ENCODE results near the gene TUBGCP3.

- no peak for TF ChIP-seq CTCF (IDR thresholded peaks at IDR 0.05)
- TF ChIP-seq EP300 (IDR thresholded peaks at IDR 0.05), result no peak
- no peak for TF ChIP-seq POLR2A (IDR thresholded peaks at IDR 0.05)
Measured at GRCh38 chr13:112635323-112635722, 47.4 kb upstream of the TUBGCP3 start.
